GM21786 (cell line): ENCODE data around the gene ATP8B4.

ENCODE experiments used
- ATAC-seq: cut with Tn5 transposase; IDR thresholded peaks from one replicate; pipeline ENCODE4 v1.9.1; 2021; ENCODE audit not compliant: unreplicated experiment

The ATP8B4 gene

DNA sequence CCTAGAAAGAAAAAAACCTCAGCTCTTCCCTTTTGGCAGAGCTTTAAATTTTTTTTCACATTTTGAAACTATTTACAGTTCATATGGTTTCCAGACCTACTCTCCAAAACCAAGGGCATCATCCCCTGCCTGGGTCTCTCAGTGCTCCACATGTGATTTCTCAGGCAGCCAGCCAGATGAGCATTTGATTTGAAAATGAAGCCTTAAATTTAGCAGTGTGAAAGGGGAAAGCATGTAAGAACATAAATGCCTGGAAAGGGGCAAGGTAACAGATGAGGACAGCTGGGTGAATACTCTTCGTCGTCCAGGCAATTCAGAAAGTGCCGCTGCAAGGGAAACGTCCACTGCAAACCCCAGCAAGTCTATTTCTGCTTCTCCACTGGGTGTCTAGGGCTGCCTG, 94.8 kb downstream of the ATP8B4 start:
- ATAC-seq = no peak

- ATAC-seq = no peak
Observed at GRCh38 chr15:50018491-50018890, 100.5 kb downstream of the ATP8B4 start.

GRCh38 chr15:50017522-50017921, 101.5 kb downstream of the ATP8B4 start:
- ATAC-seq = no peak

GRCh38 chr15:50016951-50017350, 102.1 kb downstream of the ATP8B4 start:
- ATAC-seq = no peak

- no peak for ATAC-seq
Observed at GRCh38 chr15:50012790-50013189, 106.2 kb downstream of the ATP8B4 start.

DNA sequence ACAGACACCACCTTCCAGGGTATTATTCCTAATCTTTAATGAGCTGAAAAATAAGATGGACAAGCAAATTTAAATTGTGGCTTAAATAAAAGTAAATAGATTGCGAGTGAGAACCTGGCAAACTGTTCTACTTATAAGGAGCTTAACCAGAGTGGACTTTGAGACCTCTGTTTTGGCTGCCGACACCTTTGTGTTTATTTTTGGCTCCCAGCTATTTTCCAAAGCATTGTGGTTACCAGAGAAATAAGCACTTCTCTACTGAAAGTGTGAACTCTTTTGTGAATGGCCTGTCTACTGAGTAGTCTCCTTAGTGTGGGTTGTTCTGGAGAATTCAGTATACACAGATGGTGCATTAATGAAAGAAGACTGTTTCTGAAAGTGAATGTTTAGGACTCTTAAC, 109.4 kb downstream of the ATP8B4 start:
- peak; percentile 67 for ATAC-seq

GRCh38 chr15:50003786-50004334, 115.2 kb downstream of the ATP8B4 start:
- peak; percentile 98 for ATAC-seq

GRCh38 chr15:49991587-49991986, 127.4 kb downstream of the ATP8B4 start:
- no peak for ATAC-seq

GRCh38 chr15:49990835-49991545, 128.0 kb downstream of the ATP8B4 start:
- ATAC-seq = no peak

DNA sequence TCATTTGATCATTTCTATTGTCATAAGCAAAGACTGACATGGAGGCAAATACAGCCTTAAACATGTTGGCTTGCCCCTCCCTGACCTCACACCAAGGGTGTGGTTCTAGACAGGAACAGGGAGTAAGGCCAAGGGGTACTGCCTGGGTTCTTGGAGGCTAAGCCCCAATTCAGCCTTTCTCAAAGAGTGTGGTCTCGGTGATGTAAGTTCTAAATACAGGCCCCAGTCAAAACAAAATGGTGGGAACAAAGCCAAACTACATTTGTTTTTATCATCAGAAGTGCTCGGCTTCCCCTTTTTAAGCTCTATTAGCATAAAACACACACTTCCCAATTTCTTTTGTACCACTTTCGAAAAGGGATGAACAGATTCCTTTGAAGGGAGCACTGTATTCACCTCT, 129.5 kb downstream of the ATP8B4 start:
- no peak for ATAC-seq

DNA sequence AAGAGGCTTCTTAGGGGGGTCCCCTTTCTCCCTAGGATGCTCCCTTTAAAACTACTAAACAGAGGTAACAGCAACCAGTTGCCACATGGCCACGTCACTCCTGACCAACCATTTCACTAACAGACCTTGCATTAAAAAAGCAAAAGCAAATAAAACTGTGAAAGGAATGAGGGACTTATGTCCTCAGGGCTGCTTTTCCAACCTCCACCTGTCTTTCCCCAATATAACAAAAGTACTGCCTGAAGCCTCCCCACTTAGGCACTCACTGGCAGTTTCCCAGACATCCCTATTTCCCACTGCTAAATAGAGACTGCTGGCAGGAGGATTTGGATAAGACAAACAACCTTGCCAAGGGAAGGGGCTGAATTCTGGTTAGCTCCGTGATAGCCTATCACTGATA, 130.3 kb downstream of the ATP8B4 start:
- no peak for ATAC-seq

DNA sequence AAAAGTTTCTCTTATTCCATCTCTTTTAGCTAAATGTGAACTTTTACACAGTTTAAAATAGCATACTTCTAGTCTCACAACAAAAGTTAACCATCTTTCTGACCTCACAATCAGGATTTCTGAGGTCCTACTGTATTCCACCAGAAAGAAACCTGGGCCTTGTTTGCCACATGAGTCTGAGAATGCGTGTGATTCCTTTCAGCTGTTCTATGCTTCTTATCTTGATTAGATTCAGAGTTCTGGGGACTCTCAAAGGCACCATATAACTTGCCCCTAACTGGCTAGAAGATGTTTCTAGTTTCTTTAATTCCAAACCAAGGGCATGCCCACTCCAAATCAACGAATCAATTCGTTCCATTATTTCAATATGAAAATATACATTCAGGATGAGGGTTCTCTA, 131.1 kb downstream of the ATP8B4 start:
- no peak for ATAC-seq

GRCh38 chr15:49987198-49987785, 131.7 kb downstream of the ATP8B4 start:
- ATAC-seq = no peak

GRCh38 chr15:49986326-49986725, 132.7 kb downstream of the ATP8B4 start:
- no peak for ATAC-seq

GRCh38 chr15:49985463-49985862, 133.6 kb downstream of the ATP8B4 start:
- ATAC-seq = no peak

DNA sequence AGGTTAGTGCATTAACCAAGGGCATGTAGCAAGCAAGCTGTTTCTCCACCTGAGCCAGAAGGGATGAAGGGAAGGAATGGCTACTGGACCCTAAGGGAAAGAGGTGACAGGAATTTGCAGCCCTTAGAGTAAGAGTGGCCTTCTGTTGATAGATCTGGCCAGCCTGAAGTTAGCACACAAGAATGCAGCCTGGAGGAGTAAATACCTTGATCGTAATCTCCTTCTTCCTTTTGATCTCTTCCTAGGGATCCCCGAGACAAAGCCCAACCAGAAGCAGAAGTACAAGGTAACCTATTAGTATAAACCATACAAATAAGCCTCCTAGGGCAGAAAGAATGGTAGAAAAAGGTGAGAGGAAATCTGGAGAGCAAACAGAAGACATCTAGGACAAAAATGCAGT, 134.6 kb downstream of the ATP8B4 start:
- no peak for ATAC-seq

GRCh38 chr15:49982584-49982983, 136.4 kb downstream of the ATP8B4 start:
- ATAC-seq = no peak

GRCh38 chr15:49979705-49980382, 139.2 kb downstream of the ATP8B4 start:
- no peak for ATAC-seq

GRCh38 chr15:49978121-49978520, 140.9 kb downstream of the ATP8B4 start:
- no peak for ATAC-seq

- ATAC-seq = no peak
Observed at GRCh38 chr15:49977306-49977705, 141.7 kb downstream of the ATP8B4 start.

DNA sequence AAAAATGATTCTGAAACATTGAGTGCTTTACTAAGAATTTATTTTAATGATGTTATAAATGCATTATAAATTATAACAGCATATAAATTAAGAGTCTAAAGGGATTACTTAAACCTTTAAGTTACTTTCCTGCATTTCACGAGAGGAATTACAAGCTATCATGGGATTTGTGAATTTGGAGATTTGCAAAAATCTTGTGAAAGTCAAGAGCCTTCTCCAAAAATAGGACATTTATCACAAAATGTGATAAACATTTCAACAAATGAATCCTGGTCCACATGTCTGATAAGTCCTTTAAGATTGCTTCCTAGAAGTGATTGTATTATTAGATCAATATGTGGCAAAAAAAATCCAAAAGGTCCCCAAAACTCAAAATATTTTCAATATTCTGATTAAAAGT, 154.5 kb downstream of the ATP8B4 start:
- no peak for ATAC-seq

GRCh38 chr15:49964061-49964460, 155.0 kb downstream of the ATP8B4 start:
- no peak for ATAC-seq
